Hematopoietic multipotent progenitor cell (in vitro differentiated cells): ENCODE measurements around the gene ZNF862. TPM values are rescaled to one million over a fixed set of nuclear protein-coding genes. Genes with fewer than 3 reads are reported as not detected.
"Not testable (repeated sequence)": the region's sequence is repeated elsewhere in the genome, so short reads cannot be mapped to it uniquely, and the experiment has no call there.

Experiments
- DNase-seq, 3 donors: peaks; one replicate each; pipeline ENCODE4 v3.0.0-alpha.2; 2011 to 2015; ENCODE audit warnings: low read depth in 2 of 3, low spot score in 2 of 3
- total RNA-seq: library from RNA; depleted of rRNA; stranded (reverse); fragments of >200 nt; gene quantifications from one replicate; pipeline ENCODE4 v1.2.3, GENCODE V29; 2012

ZNF862 gene
- total RNA-seq, 1 donor: 21.8 TPM

GRCh38 chr7:149823631-149824199 is 14.5 kb upstream of the ZNF862 start:
- no peak for DNase-seq

GRCh38 chr7:149824301-149824741 is 13.9 kb upstream of the ZNF862 start:
- DNase-seq: no peak

GRCh38 chr7:149824748-149825566 is 13.2 kb upstream of the ZNF862 start:
- DNase-seq: no peak

- no peak for DNase-seq
These were observed 12.4 kb upstream of the ZNF862 start for GRCh38 chr7:149825567-149826343.

GRCh38 chr7:149826344-149827088 is 11.7 kb upstream of the ZNF862 start:
- no peak for DNase-seq

- DNase-seq: no peak
These were observed 10.8 kb upstream of the ZNF862 start for GRCh38 chr7:149827089-149827981.

GRCh38 chr7:149828357-149829309 is 9.5 kb upstream of the ZNF862 start:
- no peak for DNase-seq

- not testable (repeated sequence) for DNase-seq
These were observed 7.6 kb upstream of the ZNF862 start for GRCh38 chr7:149830527-149830926.

GRCh38 chr7:149830997-149831740 is 7.0 kb upstream of the ZNF862 start:
- no peak for DNase-seq

GRCh38 chr7:149831741-149832219 is 6.4 kb upstream of the ZNF862 start:
- no peak for DNase-seq

- DNase-seq: no peak
These were observed 5.7 kb upstream of the ZNF862 start for GRCh38 chr7:149832332-149833041.

- no peak for DNase-seq
These were observed 4.6 kb upstream of the ZNF862 start for GRCh38 chr7:149833495-149834130.

GRCh38 chr7:149834601-149835000 is 3.6 kb upstream of the ZNF862 start:
- DNase-seq: no peak

GRCh38 chr7:149836434-149836833 is 1.7 kb upstream of the ZNF862 start:
- DNase-seq: no peak

- DNase-seq: no peak
These were observed 481 bp upstream of the ZNF862 start for GRCh38 chr7:149837564-149838223.

GRCh38 chr7:149838992-149839408 is 825 bp downstream of the ZNF862 start:
- DNase-seq: no peak
